Measurements from ENCODE around the gene RNF220. TPM values are rescaled to one million over a fixed set of nuclear protein-coding genes. Genes with fewer than 3 reads are reported as not detected.

RNF220 gene
- total RNA-seq, 2 experiments from 2014 or later, result 106 to 108 TPM

- CTCF ChIA-PET, result interaction anchor here (0.7 to 3.7 kb wide), 3 partner anchors 11 to 23 kb away, joined by 3 to 16 read pairs (median 4); no protein-coding TSS in a partner anchor
- POLR2A ChIA-PET, result interaction anchor here (0.5 to 2.7 kb wide), 6 partner anchors 9 to 102 kb away, joined by 3 to 14 read pairs (median 6); partner anchors contain the start of gene RNU5D-1
Observed at GRCh38 chr1:44674113-44675000, 269.3 kb downstream of the RNF220 start, which contains the start of the genes ARMH1 and TMEM53. Gene ARMH1 (plus strand): TSS chr1:44674714. CDS start chr1:44689698, 14,984 bp downstream. Gene TMEM53 (minus strand): TSS chr1:44674481. CDS start chr1:44674391, 90 bp downstream.

GRCh38 chr1:44675186-44675585, 270.1 kb downstream of the RNF220 start:
- POLR2A ChIA-PET, result interaction anchor here (0.9 to 2.7 kb wide), 5 partner anchors 42 to 101 kb away, joined by 4 to 14 read pairs (median 8); partner anchors contain the start of gene RNU5D-1
- CTCF ChIA-PET, result interaction anchor here (1.5 to 3.7 kb wide), 2 partner anchors 22 to 23 kb away, joined by 4 to 16 read pairs; no protein-coding TSS in a partner anchor

GRCh38 chr1:44676484-44677200, 271.6 kb downstream of the RNF220 start:
- ChIA-PET POLR2A (no interaction called here), CTCF (interaction anchor here (0.9 to 3.7 kb wide), 2 partner anchors 24 to 37 kb away, joined by 3 to 16 read pairs; no protein-coding TSS in a partner anchor)

DNA sequence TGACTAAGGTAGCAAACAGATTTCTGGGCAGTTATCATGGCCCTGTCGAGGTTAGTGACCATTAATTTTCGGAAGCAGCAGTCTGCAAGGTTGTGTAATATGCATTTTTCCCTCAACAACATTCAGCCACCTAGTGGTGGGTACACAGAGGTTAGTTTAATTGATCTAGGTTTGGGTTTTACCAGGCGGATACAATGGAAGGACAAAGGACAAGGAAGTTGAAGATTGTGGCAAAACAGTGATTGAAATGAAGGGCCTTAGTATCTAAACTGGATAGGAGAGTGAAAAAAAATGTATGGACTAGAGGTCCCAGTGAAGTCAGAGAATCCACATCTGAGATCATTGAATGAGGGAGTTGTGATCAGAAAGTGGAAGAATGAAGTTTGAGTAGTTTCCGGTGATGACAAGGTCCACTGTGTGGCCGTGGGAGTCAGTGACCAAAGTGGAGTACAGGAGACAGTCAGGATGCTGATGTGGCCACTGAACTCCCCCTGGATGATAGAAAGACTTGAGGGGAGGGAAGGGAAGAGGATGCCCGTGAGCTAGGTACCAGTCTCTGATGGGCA, 272.2 kb downstream of the RNF220 start:
- ChIA-PET CTCF (interaction anchor here (0.9 kb wide), 1 partner anchor 36 kb away, joined by 3 read pairs; no protein-coding TSS in a partner anchor), POLR2A (interaction anchor here (0.5 kb wide), 1 partner anchor 13 kb away, joined by 7 read pairs; no protein-coding TSS in a partner anchor)

DNA sequence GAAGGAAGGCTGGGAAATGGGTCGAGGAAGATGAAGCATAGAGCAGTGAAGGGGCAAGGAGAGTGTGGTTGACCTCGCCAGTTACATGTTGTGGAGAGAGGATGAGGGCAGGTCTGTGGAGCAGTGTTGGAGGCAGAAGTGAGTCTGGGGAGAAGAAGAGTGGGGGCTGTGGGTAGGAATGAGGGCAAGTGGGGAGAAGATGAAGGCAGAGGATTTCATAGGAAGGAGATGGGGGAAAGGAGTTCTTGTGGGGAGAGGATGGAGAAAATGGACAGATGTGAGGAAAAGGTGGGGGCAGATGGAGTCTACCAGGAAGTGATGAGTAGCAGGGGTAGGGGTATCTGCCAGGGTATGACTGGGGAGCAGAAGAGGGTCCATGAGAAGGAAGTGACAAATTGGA, 273.1 kb downstream of the RNF220 start:
- POLR2A ChIA-PET, result interaction anchor here (0.5 kb wide), 1 partner anchor 14 kb away, joined by 7 read pairs; no protein-coding TSS in a partner anchor
- CTCF ChIA-PET, result no interaction called here

- ChIA-PET CTCF (no interaction called here), POLR2A (no interaction called here)
Observed at GRCh38 chr1:44678626-44679025, 273.6 kb downstream of the RNF220 start.

DNA sequence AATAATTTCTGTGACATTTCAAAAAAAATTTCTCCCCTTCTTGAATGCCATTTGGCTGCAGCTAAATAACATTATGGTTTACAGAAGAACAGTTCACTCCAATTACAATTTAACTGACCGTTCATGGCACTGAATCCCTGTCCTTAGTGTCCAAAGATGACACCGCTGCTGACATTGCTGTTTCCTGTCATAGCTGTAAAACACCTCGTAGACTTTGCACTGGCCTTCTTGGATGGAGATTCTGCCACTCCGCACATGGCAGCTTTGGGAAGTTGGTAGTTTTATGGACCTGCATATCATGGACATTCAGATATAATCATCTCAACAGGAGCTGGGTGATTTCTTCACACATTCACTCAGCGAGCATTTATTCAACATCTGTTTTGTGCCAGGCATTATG, 274.4 kb downstream of the RNF220 start:
- POLR2A ChIA-PET, result no interaction called here
- CTCF ChIA-PET, result no interaction called here

- CTCF ChIA-PET, result no interaction called here
- POLR2A ChIA-PET, result no interaction called here
Observed at GRCh38 chr1:44681905-44682882, 277.1 kb downstream of the RNF220 start.

- CTCF ChIA-PET, result no interaction called here
- POLR2A ChIA-PET, result no interaction called here
Observed at GRCh38 chr1:44682883-44683265, 277.8 kb downstream of the RNF220 start.

DNA sequence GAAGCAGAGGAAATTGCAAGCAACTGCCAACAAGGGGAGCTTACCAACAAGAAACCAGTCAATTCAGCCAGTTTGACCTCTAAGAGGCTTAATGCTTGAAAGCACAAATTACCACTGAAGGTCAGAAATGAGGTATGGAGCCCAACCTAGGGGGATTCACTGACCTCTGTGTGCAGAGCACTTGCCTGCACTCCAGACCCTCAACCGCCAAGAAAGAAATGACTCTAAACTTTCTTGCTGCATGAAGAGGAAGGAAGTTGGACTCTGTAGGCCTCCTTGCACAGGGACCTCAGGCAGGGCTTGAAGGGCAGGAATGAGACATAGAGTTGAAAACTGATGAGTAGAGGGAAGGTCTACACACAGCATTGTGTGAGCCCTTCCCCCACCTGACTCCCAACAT, 279.5 kb downstream of the RNF220 start:
- ChIA-PET CTCF (no interaction called here), POLR2A (no interaction called here)

GRCh38 chr1:44685218-44685617, 280.2 kb downstream of the RNF220 start:
- POLR2A ChIA-PET, result no interaction called here
- CTCF ChIA-PET, result no interaction called here

GRCh38 chr1:44685881-44686280, 280.8 kb downstream of the RNF220 start:
- POLR2A ChIA-PET, result no interaction called here
- CTCF ChIA-PET, result no interaction called here

- POLR2A ChIA-PET, result no interaction called here
Observed at GRCh38 chr1:44688760-44689446, 283.8 kb downstream of the RNF220 start.

DNA sequence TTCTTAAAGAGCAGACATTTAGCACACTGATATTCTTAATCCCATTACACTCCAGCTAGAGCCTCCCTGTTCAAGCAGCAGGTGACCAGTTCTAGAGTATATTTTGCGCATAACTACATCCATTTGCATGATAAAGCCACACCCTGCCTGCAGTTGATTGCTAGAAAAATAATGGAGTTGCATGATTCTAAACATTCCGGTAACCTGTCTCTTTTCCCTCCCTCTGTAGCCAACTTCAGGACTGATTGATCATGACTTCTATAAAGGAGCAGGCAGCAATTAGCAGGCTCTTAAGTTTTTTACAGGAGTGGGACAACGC, 284.4 kb downstream of the RNF220 start:
- POLR2A ChIA-PET, result no interaction called here

More at GRCh38 chr1:44688760-44689446, 283.8 kb downstream of the RNF220 start:
- CTCF ChIA-PET, result no interaction called here

GRCh38 chr1:44693159-44693558, 288.1 kb downstream of the RNF220 start:
- CTCF ChIA-PET, result no interaction called here
- POLR2A ChIA-PET, result no interaction called here

More for the DNA sequence above, 284.4 kb downstream of the RNF220 start:
- CTCF ChIA-PET, result no interaction called here

DNA sequence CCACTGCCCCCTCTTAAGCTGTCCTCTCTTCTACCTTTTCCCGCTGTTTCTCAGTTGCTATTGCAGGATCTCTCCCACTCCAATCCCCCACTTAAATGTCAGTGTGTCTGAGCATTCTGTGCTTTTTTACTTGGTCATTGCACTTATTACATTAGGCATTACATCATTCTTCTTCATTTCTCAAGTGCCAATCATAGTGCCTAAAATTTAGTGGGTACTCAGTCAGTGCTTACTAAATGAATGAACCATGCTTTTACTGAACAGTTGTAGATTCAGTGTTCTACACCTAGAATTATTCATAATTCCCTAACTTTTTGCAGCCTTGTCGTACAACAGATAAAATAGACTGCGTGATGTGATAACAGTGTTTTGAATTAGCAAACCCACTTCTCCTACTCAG, 288.8 kb downstream of the RNF220 start:
- ChIA-PET CTCF (no interaction called here), POLR2A (no interaction called here)

- ChIA-PET POLR2A (no interaction called here), CTCF (interaction anchor here (0.7 kb wide), 1 partner anchor 1308 kb away, joined by 4 read pairs; no protein-coding TSS in a partner anchor)
Observed at GRCh38 chr1:44694863-44695478, 289.9 kb downstream of the RNF220 start.

GRCh38 chr1:44695671-44696070, 290.6 kb downstream of the RNF220 start:
- ChIA-PET POLR2A (no interaction called here), CTCF (interaction anchor here (0.7 kb wide), 1 partner anchor 1307 kb away, joined by 4 read pairs; no protein-coding TSS in a partner anchor)
